Measurements from ENCODE around the gene GCM1. TPM values are rescaled to one million over a fixed set of nuclear protein-coding genes. Genes with fewer than 3 reads are reported as not detected.

GCM1 gene
- total and polyA plus RNA-seq, 9 donors = not detected

DNA sequence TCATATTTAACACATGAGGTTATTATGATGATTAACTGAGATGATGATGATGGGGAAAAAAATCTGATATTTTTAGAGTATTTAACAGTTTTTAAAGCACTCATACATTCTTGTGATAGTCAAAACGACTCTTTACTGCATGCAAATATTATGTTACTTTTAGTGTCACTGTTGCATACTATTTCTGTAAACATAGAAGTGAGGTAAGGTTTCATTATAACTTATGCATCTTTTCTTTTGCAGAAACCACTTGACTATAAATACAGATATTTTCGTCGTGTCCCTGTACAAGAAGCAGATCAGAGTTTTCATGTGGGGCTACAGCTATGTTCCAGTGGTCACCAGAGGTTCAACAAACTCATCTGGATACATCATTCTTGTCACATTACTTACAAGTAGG lies 53.4 kb downstream of the GCM1 start:
- TF ChIP-seq POLR2A (IDR thresholded peaks at IDR 0.05) (no peak), EP300 (IDR thresholded peaks at IDR 0.05) (no peak)
- TF ChIP-seq, protein P1, sequence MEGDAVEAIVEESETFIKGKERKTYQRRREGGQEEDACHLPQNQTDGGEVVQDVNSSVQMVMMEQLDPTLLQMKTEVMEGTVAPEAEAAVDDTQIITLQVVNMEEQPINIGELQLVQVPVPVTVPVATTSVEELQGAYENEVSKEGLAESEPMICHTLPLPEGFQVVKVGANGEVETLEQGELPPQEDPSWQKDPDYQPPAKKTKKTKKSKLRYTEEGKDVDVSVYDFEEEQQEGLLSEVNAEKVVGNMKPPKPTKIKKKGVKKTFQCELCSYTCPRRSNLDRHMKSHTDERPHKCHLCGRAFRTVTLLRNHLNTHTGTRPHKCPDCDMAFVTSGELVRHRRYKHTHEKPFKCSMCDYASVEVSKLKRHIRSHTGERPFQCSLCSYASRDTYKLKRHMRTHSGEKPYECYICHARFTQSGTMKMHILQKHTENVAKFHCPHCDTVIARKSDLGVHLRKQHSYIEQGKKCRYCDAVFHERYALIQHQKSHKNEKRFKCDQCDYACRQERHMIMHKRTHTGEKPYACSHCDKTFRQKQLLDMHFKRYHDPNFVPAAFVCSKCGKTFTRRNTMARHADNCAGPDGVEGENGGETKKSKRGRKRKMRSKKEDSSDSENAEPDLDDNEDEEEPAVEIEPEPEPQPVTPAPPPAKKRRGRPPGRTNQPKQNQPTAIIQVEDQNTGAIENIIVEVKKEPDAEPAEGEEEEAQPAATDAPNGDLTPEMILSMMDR (IDR thresholded peaks at IDR 0.05) = no peak
- H3K36me3 ChIP-seq = no peaks in the 10 kb centered on the region
- no peaks in the 10 kb centered on the region for H3K9me3 ChIP-seq
- H3K27me3 ChIP-seq = no peaks in the 10 kb centered on the region
- WGBS, 3 donors = 85 to 89% (median 86%) methylated on average over 3 of the region's 3 CpGs
- H3K4me1 ChIP-seq (ENCODE audit: insufficient read depth) = no peaks in the 10 kb centered on the region
- H3K4me3 ChIP-seq = no peak overlapping the region
- intact Hi-C loops (cut with DNase I) = no loop called here
- no peak for DNase-seq
- no peak overlapping the region for H3K27ac ChIP-seq

DNA sequence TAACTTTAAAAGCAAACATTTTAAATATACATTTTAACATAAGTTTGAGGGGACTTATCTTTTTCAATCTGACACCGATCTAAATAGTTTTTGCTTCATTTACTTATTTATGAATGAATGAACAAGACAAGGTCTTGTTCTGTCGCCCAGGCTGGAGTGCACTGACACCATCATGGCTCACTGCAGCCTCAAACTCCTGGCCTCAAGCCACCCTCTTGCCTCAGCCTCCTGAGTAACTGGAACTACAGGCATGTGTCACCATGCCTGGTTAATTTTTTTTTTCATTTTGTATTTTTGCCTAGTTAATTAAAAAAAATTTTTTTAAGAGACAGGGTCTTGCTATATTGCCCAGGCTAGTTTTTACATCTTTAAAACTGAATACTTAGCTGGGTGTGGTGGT lies 58.1 kb downstream of the GCM1 start:
- intact Hi-C loops (cut with DNase I) = no loop called here

DNA sequence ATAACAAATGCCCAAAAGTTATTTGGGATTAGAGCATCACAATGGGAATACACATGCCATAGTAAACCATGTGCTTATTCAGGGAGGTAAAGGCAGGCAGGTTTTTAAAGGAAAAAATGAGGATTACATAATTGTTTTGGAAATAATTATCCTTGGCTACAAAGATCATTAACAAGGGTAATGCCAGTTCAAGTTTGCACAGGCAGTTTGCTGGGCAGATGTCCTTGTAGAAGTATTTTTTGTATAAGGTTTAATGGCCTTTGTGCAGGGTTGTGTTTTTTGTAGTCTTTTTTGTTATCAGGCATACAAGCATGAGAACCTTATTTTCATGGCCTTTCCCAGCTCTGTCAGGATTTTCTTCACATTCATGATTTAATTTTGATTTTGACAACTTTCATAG lies 58.7 kb downstream of the GCM1 start:
- Histone ChIP-seq H3K27ac (no peak overlapping the region), H3K36me3 (no peaks in the 10 kb centered on the region), H3K27me3 (no peaks in the 10 kb centered on the region), H3K9me3 (no peaks in the 10 kb centered on the region), H3K4me1 (ENCODE audit: insufficient read depth) (no peaks in the 10 kb centered on the region), H3K4me3 (no peak overlapping the region)
- intact Hi-C loops (cut with DNase I) = no loop called here
- no peak for DNase-seq
- TF ChIP-seq EP300 (IDR thresholded peaks at IDR 0.05) = no peak
- no peak for TF ChIP-seq POLR2A (IDR thresholded peaks at IDR 0.05)
- TF ChIP-seq, protein P1 (IDR thresholded peaks at IDR 0.05) = no peak

More for the DNA sequence above, 58.1 kb downstream of the GCM1 start:
- H3K36me3 ChIP-seq = no peaks in the 10 kb centered on the region
- no peak overlapping the region for H3K27ac ChIP-seq
- H3K4me1 ChIP-seq (ENCODE audit: insufficient read depth) = no peaks in the 10 kb centered on the region
- WGBS, 3 donors = 87 to 96% (median 92%) methylated on average over 2 of the region's 2 CpGs
- no peaks in the 10 kb centered on the region for H3K27me3 ChIP-seq
- no peak overlapping the region for H3K4me3 ChIP-seq
- no peak for TF ChIP-seq POLR2A (IDR thresholded peaks at IDR 0.05)
- no peak for TF ChIP-seq EP300 (IDR thresholded peaks at IDR 0.05)
- TF ChIP-seq, protein P1 (IDR thresholded peaks at IDR 0.05) = no peak
- no peaks in the 10 kb centered on the region for H3K9me3 ChIP-seq
- no peak for DNase-seq

- Histone ChIP-seq H3K36me3 (no peaks in the 10 kb centered on the region), H3K27ac (no peak overlapping the region), H3K4me1 (ENCODE audit: insufficient read depth) (no peaks in the 10 kb centered on the region), H3K4me3 (no peak overlapping the region), H3K27me3 (no peaks in the 10 kb centered on the region), H3K9me3 (no peaks in the 10 kb centered on the region)
- WGBS, 3 donors = 42 to 46% (median 45%) methylated on average over 2 of the region's 2 CpGs
- TF ChIP-seq POLR2A (IDR thresholded peaks at IDR 0.05) = no peak
- TF ChIP-seq EP300 (IDR thresholded peaks at IDR 0.05) = no peak
- TF ChIP-seq, protein P1 (IDR thresholded peaks at IDR 0.05) = no peak
- intact Hi-C loops (cut with DNase I) = no loop called here
- no peak for DNase-seq
Measured at GRCh38 chr6:53086302-53086701, 62.3 kb downstream of the GCM1 start.

DNA sequence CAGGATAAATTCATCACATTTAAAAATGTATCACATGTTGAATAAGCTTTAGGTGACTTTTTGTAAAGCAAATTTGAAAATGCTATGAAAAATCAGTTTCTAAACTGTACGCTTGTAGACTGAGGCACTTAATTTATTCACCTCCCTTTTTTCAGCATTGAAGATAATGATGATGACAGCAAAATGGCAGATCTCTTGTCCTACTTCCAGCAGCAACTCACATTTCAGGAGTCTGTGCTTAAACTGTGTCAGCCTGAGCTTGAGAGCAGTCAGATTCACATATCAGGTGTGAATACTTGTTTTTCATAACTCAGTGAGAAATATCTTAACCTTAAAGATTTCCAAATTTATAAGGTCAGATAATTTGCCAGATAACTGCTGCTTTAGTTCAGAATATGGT lies 67.8 kb downstream of the GCM1 start:
- Histone ChIP-seq H3K27me3 (no peaks in the 10 kb centered on the region), H3K4me3 (no peak overlapping the region), H3K36me3 (no peaks in the 10 kb centered on the region), H3K9me3 (no peaks in the 10 kb centered on the region), H3K4me1 (ENCODE audit: insufficient read depth) (no peaks in the 10 kb centered on the region), H3K27ac (no peak overlapping the region)
- no peak for DNase-seq
- 96 to 98% (median 97%) methylated on average over 1 of the region's 1 CpG for WGBS, 3 donors
- intact Hi-C loops (cut with DNase I) = no loop called here
- TF ChIP-seq POLR2A (IDR thresholded peaks at IDR 0.05) = no peak
- TF ChIP-seq, protein P1 (IDR thresholded peaks at IDR 0.05) = no peak
- TF ChIP-seq EP300 (IDR thresholded peaks at IDR 0.05) = no peak
